GM19324 (cell line): Measurements from ENCODE around the gene NSDHL.

ENCODE experiments used
- ATAC-seq: cut with Tn5 transposase; IDR thresholded peaks from one replicate; pipeline ENCODE4 v1.9.1; 2021; ENCODE audit warnings: mild to moderate bottlenecking, moderate library complexity; ENCODE audit not compliant: unreplicated experiment, low FRiP score

The NSDHL gene

GRCh38 chrX:152843852-152844251 lies 13.0 kb downstream of the NSDHL start:
- ATAC-seq = no peak

GRCh38 chrX:152844256-152844655 lies 13.4 kb downstream of the NSDHL start:
- no peak for ATAC-seq

GRCh38 chrX:152845618-152846240 lies 14.9 kb downstream of the NSDHL start:
- no peak for ATAC-seq

GRCh38 chrX:152847281-152847680 lies 16.4 kb downstream of the NSDHL start:
- no peak for ATAC-seq

GRCh38 chrX:152850465-152850864 lies 19.6 kb downstream of the NSDHL start:
- no peak for ATAC-seq

- ATAC-seq = no peak
These were observed 23.1 kb downstream of the NSDHL start for GRCh38 chrX:152853986-152854385.

GRCh38 chrX:152861116-152861515 lies 30.3 kb downstream of the NSDHL start:
- ATAC-seq = no peak

- no peak for ATAC-seq
These were observed 31.0 kb downstream of the NSDHL start for GRCh38 chrX:152861826-152862225.

GRCh38 chrX:152865232-152865920 lies 34.5 kb downstream of the NSDHL start:
- ATAC-seq = no peak

GRCh38 chrX:152866386-152866785 lies 35.5 kb downstream of the NSDHL start:
- no peak for ATAC-seq

- ATAC-seq = no peak
These were observed 39.1 kb downstream of the NSDHL start for GRCh38 chrX:152869972-152870371.

- ATAC-seq = no peak
These were observed 40.4 kb downstream of the NSDHL start for GRCh38 chrX:152871260-152871659.

GRCh38 chrX:152872522-152872921 lies 41.7 kb downstream of the NSDHL start:
- no peak for ATAC-seq

GRCh38 chrX:152873361-152873760 lies 42.5 kb downstream of the NSDHL start:
- no peak for ATAC-seq

- no peak for ATAC-seq
These were observed 46.3 kb downstream of the NSDHL start for GRCh38 chrX:152876931-152877840.

- ATAC-seq = no peak
These were observed 48.3 kb downstream of the NSDHL start for GRCh38 chrX:152878976-152879755.

GRCh38 chrX:152881289-152881688 lies 50.4 kb downstream of the NSDHL start:
- ATAC-seq = no peak

GRCh38 chrX:152884171-152884570 lies 53.3 kb downstream of the NSDHL start:
- ATAC-seq = no peak

GRCh38 chrX:152886716-152887115 lies 55.9 kb downstream of the NSDHL start:
- no peak for ATAC-seq

GRCh38 chrX:152892499-152892898 lies 61.6 kb downstream of the NSDHL start:
- no peak for ATAC-seq
